GM13976 (cell line): Measurements from ENCODE around the gene SCN1B.
"Not testable (repeated sequence)": the region's sequence is repeated elsewhere in the genome, so short reads cannot be mapped to it uniquely, and the experiment has no call there.

Source experiments
- DNase-seq: peaks from one replicate; pipeline ENCODE4 v3.0.0; 2012; ENCODE audit warnings: low spot score
- CTCF ChIP-seq: IDR thresholded peaks from 2 replicates; pipeline ENCODE4 v1.5.1; 2012; ENCODE audit warnings: borderline replicate concordance, mild to moderate bottlenecking; ENCODE audit not compliant: insufficient read depth; ENCODE audit errors: extremely low read depth, missing control alignments, control extremely low read depth
- in situ Hi-C: fragments of 300-500 bp; cut with MboI; formaldehyde crosslinking; loops from one replicate; pipeline ENCODE4 v1.12.0; 2022; ENCODE audit warnings: low sequenced_read_pairs, mixed read lengths, inconsistent platforms; ENCODE audit not compliant: unreplicated experiment

SCN1B gene

GRCh38 chr19:34995551-34995950 is 34.7 kb upstream of the SCN1B start:
- DNase-seq, result no peak
- TF ChIP-seq CTCF, result no peak
- in situ Hi-C loops, result no loop called here

GRCh38 chr19:34997071-34997617 is 33.1 kb upstream of the SCN1B start:
- DNase-seq, result peak; percentile 11
- in situ Hi-C loops, result no loop called here
- TF ChIP-seq CTCF, result no peak

GRCh38 chr19:34998224-34998623 is 32.0 kb upstream of the SCN1B start:
- in situ Hi-C loops, result not testable (repeated sequence)

GRCh38 chr19:34998777-34999497 is 31.3 kb upstream of the SCN1B start:
- no peak for TF ChIP-seq CTCF
- DNase-seq, result peak; percentile 22
- in situ Hi-C loops, result no loop called here

More at GRCh38 chr19:34998224-34998623, 32.0 kb upstream of the SCN1B start:
- not testable (repeated sequence) for DNase-seq

GRCh38 chr19:34999498-35000337 is 30.6 kb upstream of the SCN1B start, which contains the start of gene GRAMD1A:
Gene GRAMD1A (plus strand): TSS chr19:35000323. CDS start chr19:35000479, 156 bp downstream.
- peak; percentile 96 for DNase-seq
- TF ChIP-seq CTCF, result no peak
- in situ Hi-C loops, result no loop called here

GRCh38 chr19:35000338-35000646 is 30.0 kb upstream of the SCN1B start:
- no peak for DNase-seq
- in situ Hi-C loops, result no loop called here
- TF ChIP-seq CTCF, result no peak
